ENCODE data around the gene FGF12.

Gene FGF12

DNA sequence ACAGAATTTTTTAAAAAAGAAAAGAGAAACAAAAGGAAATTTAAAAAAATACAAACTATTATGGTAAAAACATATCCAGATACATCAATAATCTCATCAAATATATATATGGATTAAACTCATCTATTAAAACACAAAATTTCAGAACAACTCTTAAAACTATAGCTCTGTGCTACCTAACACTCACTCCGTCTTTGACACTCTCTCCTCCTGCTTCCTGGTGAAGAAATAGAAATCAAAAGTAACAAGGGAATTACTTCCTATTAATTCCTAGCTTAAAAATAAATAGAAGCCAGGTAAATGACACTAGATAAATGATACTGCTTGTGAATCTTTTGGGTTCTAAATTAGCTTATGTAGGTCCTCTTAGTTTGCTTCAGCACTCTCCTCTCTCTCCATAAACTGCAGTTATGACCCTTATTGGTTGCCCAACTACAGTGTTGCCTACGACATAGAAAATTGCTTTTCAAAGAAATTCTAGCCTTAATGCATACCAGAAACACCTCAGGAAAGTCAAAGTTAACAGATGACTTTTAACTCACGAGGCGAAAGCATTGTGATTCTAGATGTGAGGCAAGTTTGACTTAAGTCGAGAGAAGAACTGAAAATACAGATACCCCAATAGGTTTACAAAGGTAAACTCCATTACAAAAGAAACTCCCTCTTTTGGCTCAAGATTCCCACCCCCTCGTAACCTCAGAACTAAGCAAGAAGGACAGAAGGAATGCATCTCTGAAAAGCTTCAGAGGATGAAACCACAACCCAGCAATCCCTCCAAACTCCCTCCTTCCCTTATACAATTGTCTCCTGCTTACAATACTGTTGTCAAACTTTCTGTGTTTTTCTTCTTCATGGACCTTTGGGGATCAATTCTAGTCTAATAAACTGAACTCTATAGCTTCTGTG, 394.7 kb downstream of the FGF12 start:
- DNase-seq (ENCODE audit: low read depth), result no peak

DNA sequence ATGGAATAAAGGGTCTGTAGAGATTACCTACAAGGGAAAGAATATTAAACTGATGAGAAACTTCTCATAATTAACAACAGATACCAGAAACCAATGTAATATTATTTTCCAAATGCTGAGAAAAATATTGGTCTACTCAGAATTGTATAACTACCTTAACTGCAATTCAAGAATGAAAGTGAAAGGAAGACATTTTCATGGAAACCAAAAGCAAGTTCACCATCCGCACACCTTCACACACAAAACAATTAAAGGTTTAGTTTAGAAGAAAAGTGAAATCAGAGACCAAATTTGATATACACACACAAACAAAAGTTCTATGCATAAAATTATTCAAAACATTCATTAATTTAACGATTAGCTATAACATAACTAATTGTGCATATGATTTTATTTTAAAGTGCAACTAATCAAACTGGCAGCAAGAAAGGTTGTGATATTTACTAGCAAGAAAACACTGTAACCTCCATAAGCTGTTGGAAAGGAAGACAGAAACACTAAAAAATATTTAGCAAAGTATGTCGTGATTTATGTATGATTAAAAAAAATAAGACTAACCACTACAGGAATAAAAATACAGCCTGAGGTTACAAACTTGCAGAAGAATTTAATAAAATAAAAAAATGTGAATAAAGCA, 395.5 kb downstream of the FGF12 start:
- DNase-seq (ENCODE audit: low read depth), result no peak

DNA sequence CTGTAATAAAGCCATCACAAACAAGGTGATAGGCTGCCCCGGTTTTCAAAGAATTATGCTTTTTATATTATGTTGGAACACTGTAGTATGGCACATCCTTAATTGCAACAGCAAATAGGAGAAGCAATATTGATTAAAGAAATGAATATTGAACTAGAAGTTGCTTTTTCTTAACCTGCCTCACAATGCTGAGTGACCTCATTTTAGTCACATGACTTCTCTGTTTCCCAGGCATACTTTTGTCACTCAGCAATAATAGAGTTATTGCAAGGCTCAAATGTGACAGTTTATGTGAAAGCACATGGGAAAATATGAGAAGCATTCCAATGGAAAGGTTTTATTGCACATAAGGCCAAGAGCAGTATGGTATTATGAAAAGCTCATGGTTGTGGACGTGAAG, 400.7 kb downstream of the FGF12 start:
- DNase-seq (ENCODE audit: low read depth), result no peak

DNA sequence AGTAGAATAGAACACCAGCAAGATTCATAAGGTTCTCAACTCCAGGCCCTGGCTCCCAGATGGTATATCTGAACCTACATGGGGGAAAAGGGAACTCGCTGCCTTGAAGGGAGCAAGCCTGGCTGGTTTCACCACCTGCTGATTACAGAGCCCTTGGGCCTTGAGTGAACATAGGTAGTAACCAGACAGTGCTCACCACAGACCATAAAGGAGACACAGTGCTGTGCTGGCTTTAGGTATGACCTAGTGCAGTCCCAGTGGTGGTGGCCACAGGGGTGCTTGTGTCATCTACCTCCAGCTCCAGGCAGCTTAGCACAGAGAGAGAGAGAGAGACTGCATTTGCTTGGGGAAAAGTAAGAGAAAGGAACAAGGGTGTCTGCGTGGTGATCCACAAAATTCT, 409.8 kb downstream of the FGF12 start:
- no peak for DNase-seq (ENCODE audit: low read depth)

DNA sequence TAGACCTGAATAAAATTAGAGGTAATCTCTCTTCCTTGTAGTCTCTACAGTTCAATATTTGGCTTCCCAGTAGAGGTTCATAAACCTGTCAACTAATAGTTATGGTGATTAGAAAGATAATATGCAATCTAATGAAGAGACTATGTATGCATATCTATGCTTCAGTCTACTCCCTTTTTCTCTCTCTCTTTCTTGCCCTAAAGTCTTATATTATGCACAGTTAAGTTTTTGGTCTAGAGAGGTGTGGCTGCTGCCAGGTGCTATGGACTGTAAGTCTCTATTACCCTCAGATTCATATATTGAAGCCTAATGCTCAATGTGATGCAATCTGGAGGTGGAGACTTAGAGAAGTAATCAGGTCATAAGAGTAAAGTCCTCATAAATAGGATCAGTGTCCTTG, 413.7 kb downstream of the FGF12 start:
- no peak for DNase-seq (ENCODE audit: low read depth)

DNA sequence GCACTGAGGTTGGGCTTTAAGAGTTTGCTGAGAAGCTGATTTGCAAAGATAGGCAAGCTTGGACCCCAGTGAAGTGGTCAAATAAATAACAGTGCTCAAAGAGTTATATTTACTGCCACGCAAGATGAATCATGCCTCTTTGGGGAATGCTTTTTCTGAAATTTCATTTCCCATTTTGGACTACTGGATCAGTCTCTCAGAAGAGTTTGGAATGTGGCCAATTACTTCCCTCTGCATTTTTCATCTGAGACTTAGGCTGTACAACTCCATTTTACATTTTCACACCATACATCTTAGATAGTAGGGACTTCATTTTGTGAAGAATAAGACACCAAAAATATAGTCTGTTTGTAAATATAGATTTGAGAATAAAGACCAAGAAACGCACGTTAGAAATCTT, 419.7 kb downstream of the FGF12 start:
- DNase-seq (ENCODE audit: low read depth), result no peak

DNA sequence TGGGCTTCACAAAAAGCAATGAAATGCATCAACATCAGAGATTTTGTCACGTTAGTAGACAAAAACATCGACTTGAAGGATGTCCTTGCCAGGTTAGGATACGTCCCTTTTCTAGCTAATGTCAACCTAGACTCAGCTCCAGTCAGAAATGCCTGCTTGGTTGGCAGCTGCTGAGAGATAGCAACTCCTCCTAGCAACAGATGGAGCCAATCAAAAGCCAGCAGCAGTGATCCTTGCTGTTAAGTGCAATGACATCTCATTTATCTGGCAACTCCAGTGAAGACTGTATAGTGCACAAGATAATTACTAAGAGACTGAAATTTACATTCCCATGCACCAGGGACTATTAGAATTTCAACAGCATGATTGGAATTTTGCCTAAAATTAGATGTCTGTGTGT, 424.1 kb downstream of the FGF12 start:
- DNase-seq (ENCODE audit: low read depth), result no peak

DNA sequence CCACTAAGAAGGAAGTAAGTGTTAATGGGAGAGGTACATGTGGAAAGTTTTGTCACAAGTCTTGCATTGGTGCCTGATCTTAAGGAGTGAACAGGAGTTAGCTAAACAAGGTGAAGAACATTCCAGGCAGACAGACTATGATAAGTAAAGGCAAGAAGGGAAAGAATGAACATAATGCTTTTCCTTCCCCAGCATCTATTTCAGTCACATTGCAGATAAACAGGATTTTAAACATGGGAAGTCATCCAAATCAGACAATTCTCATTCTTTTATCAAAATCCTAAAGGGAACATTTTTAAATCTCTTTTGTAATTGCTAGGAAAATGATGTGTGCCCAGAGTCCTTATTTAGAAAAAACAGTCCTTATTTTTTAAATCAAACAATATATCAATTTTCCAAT, 424.6 kb downstream of the FGF12 start:
- no peak for DNase-seq (ENCODE audit: low read depth)

DNA sequence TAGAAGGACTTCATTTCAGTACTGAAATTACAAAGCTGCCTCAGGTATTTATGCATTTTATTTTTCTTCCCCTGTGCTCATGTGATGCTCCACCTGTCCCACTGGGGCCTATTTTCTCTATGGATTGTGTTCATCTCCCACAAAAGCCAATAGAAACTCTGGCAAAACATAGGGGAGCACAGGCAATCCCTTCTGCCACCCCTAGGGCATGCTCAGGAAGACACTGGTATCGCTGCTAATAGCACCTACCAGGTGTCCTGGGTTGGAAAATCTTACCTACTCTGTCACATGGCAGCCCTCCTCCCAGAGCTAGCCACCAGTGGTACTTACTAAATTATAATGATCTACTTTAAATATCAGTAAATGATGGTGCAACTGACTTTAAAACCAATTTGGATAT, 427.4 kb downstream of the FGF12 start:
- DNase-seq (ENCODE audit: low read depth), result no peak

DNA sequence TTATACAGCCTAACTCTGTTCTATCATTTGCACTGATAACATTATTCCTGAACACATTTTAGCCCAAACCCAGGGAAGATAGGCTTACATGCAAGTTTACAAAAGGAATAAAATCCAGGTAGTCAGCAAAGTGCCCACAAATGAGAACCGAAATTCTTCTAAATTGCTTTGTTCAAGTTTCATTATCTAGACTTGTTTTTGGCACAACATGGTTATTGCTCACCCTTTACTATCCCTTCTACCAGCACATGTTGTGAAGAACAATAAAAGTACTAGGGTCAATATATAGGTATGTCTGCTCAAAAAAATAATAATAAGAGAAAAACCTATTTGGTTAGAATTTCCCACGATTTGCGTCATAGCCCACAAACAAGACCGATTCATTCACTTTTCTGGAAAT, 430.5 kb downstream of the FGF12 start:
- DNase-seq (ENCODE audit: low read depth), result no peak

DNA sequence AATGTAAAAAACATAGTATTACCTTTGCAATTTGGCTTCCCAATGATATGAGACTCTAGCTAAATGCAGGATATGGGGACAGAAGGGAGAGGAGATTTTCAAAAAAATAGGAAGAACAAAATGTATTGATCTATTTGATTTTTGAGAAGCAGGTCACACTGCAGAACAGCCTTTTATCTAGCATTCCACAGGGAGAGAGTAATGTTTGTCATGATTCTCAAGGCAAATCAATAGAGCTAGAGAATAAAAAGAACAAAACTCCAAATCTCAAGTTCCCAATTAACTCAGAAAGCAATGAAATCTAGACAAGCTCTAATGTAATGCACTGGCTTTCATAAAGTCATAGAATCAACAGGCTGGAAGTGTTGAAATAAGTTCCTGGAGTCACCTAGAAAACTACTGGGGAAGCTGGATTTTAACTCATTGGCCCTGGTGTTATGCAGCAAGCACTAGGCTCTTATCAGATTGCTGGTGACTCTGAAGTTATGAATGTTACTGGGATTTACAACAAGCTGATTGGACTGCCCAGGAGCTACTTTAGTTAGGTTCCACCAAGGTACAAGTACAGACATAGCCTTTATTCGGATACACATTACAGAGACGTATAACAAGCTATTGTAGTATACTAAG, 442.8 kb downstream of the FGF12 start:
- no peak for DNase-seq (ENCODE audit: low read depth)

DNA sequence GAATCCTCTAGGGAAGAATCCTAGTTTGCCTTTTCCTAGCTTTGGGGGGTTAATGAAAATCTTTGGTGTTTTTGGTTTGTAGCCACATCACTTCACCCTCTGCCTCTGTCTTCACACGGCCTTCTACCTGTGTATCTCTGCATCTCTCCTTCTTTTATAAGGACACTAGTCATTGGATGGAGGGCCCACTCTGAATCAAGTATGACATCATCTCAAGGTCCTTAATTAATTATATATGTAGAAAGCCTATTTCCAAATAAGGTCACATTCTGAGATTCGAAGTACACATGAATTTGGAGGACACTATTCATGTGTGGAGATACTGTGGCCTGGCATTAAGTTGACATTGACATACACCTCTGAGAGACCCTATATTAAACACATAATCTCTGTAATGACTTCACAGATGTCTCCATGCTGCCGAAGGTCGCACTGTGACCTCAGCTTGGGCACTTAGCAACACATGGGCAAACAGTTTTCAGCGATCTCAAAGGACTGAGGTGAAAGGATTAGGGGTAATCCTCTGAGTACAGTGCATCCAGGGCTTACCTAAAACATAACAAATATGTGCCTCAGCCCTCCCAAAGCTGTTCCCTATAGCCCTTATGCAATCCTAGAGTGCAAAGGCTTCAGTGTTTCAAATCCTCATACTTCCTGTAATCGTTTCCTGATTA, 446.0 kb downstream of the FGF12 start:
- DNase-seq (ENCODE audit: low read depth), result no peak

DNA sequence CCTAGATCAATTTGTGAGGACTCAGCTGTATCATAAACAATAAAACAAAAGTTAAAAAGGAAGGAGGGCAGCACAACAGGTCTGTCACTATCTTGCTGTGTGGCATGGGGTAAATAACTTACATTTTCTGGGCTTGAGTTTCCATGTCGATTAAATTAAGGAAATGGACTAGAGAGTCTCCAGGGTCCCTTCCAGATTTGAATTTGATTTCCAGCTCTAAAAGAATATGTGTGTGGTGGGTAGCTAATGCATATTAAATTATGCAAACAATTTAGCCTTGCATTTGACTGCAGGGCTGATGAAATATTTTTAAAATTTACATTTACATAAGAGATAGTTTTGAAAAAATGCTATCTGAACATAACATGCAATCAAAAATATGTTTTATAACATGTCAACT, 447.7 kb downstream of the FGF12 start:
- DNase-seq (ENCODE audit: low read depth), result no peak

DNA sequence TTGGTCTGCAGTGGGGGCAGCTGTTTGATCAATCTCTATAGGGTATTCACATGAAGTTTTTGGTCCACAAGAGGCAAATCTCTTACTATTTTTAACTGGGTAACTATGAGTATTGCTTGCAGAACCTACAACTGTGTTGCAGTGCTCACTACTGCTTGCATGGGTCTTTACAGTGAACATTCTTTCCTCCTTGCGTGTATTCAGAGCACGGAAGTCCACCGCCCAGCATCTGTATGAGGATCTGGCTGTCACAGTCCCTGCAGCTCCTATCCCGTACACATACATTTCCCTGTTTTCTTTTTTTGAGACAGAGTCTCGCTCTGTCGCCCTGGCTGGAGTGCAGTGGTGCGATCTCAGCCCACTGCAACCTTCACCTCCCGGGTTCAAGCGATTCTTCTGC, 449.9 kb downstream of the FGF12 start:
- DNase-seq (ENCODE audit: low read depth), result no peak

DNA sequence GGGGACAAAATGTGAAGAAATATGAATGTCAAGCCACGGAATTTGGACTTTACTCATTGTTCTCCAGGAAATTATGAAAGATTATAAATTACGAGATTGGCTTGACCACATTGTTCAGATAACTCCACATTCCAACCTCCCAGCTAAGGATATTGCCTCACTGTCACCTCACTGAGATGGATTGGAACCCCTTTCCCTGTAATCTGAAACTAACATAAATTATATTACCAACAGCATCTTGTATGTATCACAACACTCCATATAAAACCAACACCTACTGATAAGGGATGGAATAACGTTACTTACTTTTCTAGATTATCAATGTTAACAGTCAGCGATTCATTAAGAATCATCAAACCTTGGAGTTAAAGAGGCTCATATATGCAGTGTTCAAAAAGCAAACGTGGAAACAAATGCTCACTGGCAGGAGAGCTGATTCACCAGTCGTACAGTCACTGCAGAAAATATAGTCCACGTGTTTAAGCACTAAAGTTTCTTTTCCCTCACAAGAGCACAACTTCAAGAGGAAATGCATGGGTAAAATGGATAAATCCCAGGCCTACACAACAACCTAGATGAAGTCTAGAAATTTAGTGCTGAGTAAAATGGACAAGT, 451.5 kb downstream of the FGF12 start:
- DNase-seq (ENCODE audit: low read depth), result no peak

DNA sequence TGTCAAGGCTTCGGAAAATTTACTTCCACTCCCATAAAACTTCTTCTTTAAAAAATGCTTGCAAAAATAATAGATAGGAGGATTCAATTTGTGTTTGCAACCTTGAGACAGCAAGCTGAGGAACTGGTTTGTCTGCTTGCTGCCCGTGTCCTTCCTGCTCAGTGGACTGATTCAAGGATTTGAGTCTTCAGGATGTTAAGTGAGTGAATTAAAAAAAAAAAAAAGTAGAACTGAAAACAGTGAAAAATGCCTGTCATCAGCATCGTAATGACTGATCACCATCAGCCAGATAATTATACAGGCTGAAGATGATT, 453.7 kb downstream of the FGF12 start:
- DNase-seq (ENCODE audit: low read depth), result no peak

DNA sequence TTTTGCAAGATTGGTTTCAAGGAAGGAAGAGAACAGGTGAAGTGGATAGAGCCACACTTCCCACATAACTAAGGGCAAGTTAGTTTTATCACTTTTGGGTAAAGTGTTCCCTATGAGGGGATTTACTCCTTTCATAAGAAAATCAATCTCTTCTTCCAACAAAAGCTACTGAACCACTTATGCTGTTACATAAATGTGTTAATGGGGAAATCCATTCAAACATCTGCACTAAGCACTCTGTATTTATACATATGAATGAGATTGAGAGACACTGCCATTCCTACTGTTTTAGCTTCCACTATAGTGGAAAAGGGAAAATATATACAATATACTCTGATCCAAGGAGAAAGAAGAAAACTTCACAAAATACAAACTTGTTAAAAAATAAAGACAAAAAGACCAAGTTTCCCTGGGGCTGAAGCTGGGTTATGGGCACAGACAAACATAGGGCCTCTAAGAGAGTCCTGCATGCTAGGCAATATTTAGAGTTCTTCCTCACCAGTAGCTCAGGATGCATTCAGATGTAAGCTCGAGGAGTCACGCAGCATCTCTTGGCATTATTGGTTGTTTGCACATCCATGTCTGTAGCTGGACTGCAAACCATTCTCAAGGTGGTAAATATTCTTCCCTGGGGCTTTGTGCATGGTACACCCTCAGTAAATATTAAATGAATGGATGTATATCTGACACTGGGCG, 454.2 kb downstream of the FGF12 start:
- no peak for DNase-seq (ENCODE audit: low read depth)

DNA sequence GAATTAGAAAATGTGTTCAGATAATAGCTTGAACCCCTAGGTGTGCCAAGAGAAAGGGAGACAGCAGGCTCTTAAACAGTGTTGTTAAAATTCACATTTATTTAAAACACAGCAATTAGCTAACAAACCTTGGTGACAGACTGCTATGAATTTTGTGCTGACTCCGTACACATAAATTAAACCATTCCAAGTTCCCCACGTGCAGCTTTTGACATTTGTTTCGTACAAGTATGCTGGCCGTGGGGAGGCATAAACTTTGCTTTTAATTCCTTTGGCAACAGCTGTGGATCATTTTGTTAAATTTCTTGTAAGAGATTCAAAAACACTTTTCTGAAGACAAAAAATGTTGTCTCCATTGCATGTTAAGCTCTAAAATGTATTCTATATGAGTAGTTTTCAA, 465.3 kb downstream of the FGF12 start:
- DNase-seq (ENCODE audit: low read depth), result no peak

DNA sequence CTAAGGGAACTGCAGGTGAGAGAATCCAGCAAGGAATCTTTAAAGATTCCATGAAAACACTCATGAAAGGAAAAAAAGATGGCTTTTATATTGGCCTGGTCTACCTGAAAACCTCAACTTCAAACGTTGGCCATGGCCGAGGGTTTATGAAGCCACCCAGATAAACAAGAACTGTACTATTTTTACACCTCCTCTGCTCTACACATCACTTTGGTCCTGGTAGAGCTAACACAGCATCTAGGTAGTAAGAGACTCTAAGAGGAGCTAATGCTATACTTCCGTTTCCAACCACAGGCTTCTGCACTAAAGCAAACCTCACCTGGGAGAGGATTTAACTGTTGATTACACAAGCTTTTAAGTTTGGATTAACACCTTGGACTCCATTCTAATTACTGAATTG, 466.2 kb downstream of the FGF12 start:
- no peak for DNase-seq (ENCODE audit: low read depth)

DNA sequence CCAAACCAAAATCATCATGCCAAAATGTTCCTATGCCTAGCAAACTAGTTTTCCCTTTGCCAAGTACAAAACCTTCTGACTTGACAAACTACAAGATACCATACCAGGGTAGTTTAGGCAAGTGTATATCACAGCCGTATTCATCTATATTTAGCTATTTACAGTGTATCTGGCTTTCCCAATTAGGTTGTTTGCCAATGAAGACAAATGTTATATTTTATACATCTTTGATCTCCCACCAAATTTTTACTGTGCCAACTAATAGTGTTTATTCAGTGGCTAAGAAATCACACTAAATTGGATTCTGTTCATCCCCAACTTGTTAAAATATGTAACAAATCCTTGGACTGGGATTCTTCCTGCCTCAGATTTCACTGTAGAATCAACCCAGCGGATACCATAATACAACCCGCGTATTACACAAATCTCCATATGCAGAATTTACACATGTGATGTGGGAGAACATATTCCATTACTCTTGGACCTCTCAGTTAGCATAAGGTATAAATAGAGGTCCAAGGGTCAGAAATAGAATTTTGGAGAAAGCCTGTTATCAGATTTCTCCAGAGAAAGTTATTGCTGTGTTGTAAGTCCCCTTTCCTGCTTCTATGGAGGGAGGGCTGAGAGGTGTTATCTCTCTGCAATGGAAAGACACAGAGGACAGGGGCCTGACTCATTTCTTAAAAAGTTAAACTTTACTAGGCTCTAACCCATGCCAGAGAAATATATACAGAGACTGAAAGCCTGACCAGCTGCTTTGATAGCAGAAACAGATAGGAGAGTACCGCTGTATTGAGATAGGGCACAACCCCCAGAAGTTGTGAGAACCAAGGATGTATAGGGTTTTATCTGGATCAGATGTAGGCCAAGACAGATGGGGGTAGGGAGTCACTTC, 467.0 kb downstream of the FGF12 start:
- DNase-seq (ENCODE audit: low read depth), result no peak

DNA sequence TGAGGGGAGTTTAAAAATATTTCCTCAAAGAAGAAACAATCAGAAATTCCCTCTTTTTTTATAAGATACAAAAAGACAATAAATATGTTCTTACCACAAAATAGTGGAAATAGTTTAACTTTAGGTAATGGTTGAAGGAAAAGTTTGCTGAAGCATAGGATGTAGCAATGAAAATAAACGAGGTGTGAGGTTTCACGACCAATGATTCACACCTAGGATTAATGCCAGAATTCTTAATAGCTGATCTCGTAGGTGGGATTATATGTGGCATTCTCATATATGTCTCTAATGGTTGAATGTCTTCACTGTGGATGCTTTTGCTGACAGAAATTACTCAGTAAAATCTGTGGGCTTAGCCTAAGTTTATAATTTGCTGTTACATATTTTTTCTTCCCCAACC, 467.7 kb downstream of the FGF12 start:
- no peak for DNase-seq (ENCODE audit: low read depth)

Data from fibroblast of the conjunctiva (primary cell).